ENCODE measurements around the gene WARS2.

Gene WARS2

DNA sequence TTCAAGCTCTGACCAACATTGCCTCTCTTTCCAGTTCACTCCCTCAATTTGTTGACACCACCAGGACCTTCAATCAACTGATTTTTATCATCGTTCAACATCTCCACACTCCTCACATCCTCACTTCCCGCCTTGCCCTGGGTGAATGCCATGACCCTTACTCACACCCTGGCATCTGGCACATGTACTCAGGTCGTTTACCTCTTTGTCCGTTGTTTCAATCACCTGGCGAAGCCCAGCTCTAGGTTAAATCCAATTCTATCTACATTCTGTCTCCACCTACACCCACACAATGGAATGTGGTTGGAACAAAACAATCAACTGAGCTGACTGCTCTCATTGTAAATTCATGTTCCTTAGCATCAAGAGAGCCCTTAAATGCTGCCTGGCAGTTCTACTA lies 128.1 kb downstream of the WARS2 start:
- DNase-seq (ENCODE audit: low spot score) = no peak

DNA sequence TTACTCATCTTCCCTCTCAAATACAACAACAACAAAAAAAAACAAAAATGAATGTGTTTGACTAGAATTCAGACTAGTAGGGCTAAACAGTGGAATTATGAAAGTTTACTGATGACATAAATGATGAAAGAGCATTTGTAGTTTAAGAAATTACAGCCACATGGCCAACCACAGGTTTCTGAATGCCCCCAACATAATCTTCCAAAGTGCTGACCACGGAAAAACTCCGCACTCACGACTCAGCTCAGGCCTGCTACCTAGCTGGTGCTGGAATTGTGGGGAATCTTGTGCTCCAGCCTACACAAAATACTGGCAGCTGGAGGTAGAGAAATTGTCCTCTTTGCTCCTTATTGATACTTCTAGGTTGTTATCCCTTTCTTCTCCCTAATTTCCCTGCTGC lies 128.7 kb downstream of the WARS2 start:
- no peak for DNase-seq (ENCODE audit: low spot score)

DNA sequence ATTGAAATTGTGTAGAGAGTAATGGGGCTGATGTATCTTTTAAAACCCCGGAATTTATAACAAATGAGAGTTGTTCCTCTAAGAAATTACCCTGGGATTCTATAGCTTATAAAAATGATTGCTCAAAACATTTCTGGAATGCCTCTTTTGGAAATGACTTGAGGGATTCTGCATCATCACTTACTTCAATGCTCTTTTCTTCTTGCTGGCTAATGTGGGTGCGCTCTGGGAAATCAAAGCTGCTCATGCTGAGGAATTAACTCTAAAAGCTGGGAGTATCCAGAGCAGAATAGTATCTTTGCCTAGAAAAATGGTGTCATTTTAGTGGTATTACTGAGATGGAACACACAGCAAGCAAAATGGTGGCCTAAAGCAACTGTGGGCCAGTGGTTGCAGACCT lies 129.3 kb downstream of the WARS2 start:
- no peak for DNase-seq (ENCODE audit: low spot score)

DNA sequence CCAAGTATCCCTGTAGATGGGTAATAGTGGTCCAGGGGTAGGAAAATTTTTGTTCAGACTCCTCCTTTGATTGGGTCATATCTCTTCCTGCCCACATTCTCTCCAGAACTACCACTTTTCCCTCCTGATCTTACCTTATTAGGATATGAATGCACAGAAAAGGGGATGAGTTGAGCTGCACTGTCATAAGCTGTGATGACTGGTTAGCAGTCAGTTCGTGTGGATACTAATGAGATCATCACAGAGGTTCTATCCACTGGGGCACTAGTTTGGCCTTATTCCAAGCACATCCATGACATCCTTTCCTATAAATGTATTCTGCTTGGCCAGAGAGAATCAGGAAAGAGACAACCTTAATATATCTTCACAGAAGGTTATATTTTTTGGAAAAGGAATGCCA lies 130.3 kb downstream of the WARS2 start:
- DNase-seq (ENCODE audit: low spot score) = no peak

DNA sequence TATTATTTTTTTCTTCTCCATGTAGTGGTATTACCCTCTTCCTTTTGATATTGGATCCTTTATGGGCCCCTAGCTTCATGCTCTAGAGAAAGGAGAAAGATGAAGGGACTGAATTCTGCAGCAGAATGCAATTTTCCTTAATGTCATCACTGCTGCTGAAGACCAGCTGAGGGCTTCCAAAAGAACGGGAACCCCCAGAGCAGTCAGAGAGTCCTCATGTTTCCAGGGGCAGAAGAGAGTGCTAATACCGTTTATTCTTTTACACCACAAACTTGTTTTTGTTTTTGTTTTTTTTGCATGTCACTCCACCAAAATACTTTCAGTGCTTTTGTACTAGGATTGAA lies 131.2 kb downstream of the WARS2 start:
- no peak for DNase-seq (ENCODE audit: low spot score)

DNA sequence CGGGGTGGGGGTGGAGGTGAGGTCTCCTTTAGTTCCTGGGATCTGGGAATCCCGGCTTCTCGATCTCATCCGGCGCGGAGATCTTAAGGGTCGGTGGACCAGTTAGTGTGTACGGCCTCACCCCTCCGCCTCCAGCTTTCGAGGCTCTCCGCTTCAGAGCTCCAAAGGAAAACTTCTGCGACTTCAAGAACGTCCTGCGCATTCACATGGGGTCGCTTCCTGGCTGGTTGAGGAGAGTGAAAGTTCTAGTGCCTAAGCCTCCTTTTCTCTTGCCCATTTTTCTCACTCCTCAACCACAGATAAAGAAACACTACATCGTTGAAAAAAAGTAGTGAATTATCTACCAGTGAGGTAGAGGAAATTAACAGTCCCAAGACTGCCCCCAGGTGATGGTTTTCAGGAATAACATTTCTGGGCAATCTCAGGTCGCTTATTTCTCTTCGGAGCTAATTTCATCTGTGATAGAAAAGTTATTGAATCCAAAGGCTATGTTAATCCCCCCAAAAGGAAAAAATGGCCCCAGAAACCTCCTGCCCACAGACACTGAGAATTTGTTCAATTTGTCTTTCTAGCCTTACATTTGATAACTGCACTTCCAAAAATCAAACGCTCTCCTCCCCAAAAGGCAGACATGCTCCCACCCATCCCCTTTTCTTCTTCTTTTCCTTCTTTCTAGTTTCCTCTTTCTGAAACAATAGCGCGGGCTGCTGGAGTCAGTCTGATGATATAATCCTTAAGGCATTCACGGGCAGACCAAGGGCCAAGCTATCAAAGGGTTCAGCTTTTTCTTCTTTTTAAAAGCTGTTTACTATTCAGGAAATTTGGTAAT lies 131.8 kb downstream of the WARS2 start:
- DNase-seq (ENCODE audit: low spot score) = peak; percentile 4

DNA sequence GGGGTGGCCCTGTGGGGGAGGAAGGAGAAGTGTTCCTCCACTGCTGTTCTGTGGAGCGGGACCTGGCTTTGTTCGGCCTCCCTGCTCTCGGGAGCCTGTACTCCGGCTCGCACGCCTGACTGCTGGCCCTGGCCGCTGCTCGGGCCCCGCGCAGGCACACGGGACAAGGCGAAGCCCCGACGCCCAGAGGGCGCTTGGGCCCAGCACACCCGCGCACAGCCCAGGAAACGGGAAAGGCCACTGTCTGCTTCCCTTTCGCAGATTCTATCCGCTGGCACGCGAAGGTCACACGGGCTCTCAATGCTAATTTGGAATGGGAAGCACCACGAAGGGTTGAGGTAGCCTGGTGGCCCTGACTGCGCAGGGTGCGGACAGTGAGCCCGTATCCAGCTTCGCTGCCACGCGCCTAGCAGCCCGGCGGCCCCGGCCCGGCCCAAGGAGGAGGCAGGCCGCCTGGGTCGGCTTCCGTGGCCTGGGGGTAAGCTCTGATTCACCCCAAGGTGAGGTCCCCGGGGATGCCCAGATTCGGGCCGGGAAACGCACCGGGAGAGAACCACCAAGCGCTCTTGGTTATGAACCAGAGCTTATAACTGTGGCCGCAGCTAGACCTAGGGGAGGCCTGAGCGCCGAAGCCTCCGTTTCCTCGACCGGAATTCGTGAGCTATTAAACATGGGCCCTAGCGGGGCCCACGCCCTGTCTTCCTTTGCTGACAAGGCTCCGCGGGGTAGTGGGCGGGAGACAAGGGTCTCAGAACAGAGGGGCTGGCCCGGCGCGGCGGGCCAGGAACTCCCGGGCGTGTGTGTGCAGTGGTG lies 132.6 kb downstream of the WARS2 start:
- DNase-seq (ENCODE audit: low spot score) = no peak

DNA sequence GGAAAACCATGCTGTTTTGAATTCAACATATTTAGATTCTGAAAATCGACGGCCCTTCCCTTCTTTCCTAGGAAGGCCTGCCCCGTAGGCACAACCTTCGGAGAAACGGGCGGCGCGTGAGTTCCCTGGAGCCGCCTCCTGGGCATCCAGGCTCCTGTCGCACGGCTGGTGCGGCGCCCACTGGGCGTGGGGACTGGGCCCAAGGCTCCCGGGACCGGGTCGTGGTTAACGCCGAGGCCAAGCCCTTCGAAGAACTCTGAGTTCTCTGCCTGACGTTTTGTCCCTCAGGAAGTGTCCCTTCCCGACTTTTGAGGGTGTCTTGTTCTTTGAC lies 133.1 kb downstream of the WARS2 start:
- no peak for DNase-seq (ENCODE audit: low spot score)

DNA sequence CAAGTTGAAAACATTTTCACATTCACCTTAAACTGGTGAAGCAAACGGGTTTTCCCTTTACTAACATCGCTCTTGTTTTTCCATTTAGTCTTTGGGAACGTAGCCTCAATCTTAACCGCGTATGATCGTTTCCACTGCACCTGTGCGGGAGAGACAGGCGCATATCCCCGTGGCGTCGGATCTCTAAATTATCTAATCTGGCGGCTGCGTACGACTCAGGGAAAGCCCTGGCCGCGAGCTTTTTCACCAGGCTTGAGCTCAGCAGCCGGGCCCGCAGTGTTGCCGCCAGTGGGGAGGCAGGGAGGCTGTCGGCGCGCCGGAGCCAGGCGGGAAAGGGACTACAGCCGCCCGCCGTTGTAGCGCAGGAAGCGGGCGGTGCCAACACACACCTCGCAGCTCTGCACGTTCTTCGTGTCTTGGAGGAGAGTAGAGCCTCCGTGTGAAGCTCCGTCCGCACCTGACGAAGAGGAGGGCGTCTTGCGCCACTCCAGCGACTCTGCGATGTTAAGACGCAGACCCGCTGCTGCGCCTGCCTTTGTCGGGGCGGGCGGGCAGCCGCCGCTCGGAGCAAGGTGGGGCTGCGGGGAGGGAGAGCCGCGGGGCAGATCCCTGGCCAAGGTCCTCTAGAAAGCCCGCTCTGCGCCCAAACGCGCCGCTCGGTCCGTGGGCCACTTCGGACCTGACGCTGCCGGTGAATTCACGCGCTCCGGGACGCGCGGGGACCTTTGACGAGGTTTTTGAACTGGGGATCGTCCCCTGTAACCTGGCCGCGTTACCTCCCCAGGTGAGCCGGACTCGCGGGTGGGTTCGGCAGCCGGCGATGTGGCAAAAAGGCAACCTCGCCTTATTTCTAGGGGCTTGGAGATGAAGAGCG lies 133.8 kb downstream of the WARS2 start:
- no peak for DNase-seq (ENCODE audit: low spot score)

DNA sequence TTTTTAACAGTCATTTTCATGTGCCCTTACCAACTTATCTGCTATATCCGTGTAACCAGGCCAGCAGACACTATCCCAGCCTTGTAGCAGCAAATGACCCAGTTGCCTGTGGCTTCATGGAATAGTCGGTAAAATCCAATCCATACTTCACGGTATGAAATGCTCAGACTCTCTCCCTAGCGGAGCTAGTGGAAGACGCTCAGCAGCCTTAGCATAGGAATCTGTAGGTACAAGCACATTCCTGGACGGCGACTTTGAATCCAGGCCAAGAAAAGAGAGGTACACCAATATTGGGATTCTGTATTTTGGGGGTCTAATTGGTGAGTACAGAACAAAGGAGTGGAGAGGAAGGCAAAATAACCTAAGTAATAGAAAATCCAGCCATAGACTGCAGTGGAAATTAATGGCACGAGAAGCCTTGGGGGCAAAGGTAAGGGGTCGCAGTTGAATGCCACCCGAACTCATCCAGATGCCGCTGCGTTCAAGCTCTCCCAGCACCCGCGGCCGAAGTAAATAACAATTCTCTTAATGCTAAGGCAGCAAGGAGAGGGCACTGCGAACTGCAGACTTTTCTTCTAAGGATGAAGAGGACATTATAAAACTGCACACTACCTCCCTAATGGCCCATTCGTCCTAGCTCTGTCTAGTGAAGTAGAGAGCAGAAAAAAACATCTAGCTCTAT lies 134.6 kb downstream of the WARS2 start:
- DNase-seq (ENCODE audit: low spot score) = no peak

DNA sequence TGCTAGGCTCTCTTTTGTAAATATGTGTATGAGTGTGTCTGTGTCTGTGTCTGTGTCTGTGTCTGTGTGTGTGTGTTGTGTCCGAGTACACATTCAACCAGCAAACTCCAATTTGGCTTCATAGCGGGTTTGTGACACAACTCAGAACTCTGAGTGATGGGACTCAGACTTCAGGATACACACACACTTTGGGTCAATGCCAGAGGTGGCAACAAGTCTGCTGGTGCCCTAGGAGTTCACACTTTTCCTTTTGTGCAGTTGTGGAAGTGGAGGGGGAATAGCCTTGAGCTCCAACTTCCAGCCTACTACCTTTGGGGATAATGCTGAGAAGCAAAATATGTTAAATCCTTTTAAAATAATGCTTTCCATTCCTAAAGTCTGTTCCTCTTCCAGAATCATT lies 135.7 kb downstream of the WARS2 start:
- DNase-seq (ENCODE audit: low spot score) = no peak

DNA sequence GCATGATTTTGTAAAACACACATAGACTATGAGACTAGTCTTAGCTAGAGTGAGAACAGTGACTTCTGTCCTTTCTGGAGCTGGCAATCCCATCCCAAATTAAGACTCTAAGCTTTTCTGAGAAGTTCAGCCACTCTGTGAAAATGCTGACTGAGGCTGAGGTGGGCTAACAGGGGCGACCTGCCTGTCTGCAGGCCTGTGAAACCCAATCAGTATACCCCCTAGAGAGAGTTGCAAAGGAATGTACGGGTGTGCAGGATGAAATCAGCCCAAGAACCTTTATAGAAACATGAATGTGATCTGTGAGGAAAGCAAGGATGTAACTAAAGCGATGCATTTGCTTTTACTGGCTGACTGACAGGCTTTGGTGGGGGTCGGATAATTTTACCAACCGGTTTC lies 136.3 kb downstream of the WARS2 start:
- no peak for DNase-seq (ENCODE audit: low spot score)

DNA sequence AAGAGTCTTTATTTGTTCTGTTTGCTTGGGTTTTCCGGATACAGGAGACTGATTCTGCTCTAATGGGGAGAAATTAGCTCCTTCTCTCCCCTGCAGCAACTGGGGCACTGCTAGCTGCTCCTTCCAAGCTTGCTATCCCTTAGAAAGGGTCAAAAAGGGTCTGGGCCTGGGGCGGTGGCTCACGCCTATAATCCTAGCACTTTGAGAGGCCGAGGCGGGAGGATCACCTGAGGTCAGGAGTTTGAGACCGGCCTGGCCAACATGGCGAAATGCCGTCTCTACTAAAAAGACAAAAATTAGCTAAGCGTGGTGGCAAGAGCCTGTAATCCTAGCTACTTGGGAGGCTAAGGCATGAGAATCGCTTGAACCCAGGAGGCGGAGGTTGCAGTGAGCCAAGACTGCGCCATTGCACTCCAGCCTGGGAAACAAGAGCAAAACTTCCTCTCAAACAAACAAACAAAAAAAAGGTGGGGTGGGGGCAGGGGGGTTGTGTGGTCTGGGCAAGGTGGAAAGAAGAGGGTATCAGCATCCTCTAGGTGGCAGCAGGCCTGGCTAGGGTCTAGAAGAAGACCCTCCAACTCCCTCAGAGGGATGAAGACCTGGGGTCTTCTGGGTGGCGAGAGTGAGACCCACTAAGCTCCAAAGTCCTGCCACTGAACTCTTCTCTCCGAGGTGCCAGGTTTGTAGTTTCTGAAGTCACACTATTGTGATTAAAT lies 136.9 kb downstream of the WARS2 start:
- DNase-seq (ENCODE audit: low spot score) = no peak

DNA sequence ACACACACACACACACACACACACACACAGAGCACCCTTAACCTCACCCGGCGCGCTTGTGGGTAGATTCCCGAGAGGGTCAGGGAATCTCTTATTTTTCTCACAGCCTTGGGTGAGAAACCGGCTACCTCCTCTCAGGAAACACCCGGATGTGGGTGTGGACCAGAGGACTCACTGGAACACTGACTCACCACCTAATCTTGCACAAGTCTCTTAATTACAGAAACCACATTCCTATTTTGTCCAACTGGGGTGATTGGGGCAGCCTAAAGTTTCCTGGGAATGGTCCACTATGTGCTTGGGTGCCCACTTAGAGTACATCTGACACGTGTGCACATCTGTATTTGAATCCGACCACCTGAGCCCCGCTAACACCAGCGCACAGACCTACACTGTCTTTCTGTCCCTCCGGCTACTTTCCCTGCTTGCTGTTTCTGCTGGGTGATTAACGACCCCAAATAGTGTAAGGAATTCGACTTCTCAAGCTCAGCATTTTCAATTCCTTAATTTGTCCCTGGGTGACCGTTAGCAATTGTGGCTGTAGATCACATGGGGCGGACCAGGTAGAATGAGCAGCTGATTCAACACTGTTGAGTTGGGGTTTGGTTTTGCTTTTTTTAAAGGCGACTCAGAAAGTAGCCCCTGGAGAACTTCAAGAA lies 138.3 kb downstream of the WARS2 start:
- no peak for DNase-seq (ENCODE audit: low spot score)

DNA sequence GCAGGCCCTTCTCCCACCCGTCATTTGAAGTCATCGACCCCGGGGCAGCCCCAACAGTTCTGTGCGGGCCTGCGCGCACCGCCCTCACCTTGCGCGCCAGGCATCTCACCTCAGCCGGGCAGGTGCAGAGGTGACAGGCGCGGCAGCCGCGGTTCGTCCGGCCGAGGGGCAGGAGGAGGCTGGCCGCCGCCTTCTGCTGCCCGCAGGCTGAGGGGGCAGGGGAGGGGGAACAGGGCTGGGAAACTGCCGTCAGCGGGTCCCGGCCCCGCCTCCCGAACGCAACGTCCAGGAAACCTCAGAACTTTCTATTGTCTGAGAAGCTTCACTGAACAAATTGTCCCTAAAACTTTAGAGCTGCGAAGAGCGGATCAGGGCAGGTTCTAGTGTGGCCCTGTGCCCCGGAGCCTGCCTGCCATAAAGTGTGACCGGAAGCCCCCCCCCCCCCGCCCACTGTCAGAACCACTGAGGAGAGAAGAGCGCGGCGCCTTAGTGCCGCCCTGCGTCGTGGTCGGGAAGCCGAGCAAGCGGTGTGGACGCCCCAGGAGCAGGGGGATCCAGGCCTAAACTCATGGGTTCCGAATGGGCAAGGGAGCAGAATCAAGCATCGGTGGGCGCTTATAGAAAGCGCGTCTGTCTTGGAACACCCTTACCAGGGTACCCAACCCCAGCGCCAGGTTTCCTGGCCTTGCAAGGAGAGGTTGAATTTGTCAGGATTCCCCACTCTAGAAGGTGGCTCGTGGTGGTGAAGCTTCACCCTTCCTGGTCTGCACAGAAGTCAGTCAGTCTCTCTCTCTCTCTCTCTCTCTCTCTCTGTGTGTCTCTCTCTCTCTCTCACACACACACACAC lies 139.0 kb downstream of the WARS2 start:
- no peak for DNase-seq (ENCODE audit: low spot score)

DNA sequence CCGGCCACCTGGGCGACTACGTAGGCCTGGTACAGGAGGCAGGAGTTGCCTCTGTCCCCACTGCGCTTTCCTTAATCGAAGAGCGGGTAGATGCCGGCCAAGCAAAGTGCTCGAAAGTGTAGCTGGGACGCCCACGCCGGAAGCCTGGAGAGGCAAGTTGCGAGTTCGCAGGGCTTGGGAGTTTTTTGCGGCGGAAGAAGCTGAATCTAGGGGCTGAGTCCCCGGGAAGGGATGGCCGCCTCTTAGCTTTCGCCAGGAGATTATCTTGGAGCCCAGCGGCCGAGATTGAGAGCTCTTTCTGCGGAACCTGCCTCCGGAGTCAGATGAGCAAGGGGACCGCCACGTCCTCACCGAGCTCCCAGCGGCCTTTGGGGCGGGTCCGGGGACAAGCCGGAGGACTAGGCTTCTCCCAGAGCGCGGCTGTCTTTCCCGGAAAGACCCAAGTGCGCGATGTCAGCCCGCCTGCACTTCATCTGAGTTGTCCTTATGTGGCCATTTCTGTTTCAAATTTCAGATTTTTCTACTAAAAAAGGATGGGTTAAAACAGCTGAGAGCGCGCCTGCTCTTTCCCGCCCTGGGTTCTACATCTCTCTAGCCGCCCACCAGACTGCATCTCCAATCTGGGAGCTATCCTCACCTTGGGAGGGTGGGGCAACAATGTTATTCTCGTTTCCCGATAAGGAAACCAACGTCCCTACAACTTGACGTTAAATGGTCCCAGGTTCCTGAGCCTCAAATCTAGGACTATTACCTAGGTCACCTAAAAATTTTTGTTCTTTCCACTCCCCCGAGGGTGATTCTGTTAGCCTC lies 139.9 kb downstream of the WARS2 start:
- no peak for DNase-seq (ENCODE audit: low spot score)

DNA sequence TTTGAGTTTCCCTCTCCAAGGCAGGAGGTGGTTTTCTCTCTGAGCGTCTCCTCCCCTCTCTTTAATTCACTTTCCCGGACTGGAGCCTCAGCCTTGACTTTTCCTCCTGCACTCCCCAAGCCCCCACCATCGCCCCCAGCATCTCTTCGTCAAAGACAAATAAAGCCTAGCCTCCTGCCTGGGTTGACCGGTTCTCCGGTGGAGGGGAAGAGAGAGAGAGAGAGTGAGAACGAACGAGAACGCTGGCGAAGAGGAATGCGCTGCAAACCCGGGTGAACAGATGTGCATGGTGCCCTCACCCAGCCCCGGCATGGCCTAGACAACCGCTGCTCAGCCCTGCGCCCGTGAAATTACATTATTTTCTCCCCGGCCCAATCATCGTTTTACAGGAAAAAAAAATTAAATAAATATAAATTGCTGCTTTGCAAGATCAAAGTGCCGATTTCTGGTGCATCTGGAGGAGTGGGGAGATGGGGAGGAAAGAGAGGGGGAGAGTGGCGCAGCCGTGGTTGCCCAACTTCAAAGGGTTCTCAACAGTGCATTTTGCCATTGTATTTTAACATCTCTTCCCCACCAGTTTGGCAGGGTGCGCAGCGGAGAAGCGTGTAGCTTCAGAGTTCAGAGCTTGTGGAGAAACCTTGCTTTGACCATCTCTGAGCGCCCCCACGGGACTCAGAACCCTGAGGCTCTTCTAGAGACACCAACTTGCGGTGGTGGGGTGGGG lies 140.9 kb downstream of the WARS2 start:
- no peak for DNase-seq (ENCODE audit: low spot score)

DNA sequence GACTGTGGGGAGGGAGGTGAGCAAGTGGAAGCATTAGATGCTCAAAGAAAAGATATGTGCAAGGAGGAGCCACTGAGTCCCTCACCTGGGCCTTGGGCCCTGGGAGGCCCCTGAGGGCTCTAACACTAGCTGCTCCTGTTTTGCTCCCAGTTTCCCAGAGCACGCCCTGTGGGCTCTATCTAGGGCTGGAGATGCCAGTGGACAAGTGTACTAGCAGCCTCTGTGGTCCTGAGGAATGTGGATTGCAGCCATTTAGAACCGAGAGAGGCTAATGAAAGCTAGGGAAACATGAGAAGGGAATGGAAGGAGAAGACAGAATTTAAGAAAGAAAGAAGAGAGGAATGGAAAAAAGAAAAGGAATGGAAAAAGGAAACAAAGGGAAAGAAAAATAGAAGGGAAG lies 142.3 kb downstream of the WARS2 start:
- no peak for DNase-seq (ENCODE audit: low spot score)

DNA sequence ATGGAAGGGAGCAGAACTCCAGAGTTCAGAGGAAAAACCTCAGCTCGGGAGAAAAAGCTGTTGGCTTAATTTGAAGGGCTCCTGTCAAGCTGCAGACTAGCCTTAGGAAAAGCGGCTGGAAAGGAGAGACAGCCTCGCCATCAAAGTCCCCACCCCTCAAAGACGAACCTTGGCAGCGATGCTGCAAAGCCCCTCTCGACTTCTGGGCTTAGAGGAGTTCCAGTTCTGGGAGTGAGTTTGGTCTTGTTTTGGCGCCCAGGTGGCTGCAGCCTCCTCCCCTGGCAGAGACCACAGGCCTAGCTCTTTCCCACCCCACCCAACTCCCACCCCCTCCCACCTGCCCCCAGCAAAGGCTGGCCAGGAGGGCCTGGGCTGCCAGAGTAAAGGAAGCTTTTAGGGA lies 143.2 kb downstream of the WARS2 start:
- DNase-seq (ENCODE audit: low spot score) = no peak

Measured in CD4-positive, alpha-beta T cell treated with Interleukin-2 at 100 ng/mL for 4 hours (primary cell).